ENCODE results near the gene GALNT2.

DNA sequence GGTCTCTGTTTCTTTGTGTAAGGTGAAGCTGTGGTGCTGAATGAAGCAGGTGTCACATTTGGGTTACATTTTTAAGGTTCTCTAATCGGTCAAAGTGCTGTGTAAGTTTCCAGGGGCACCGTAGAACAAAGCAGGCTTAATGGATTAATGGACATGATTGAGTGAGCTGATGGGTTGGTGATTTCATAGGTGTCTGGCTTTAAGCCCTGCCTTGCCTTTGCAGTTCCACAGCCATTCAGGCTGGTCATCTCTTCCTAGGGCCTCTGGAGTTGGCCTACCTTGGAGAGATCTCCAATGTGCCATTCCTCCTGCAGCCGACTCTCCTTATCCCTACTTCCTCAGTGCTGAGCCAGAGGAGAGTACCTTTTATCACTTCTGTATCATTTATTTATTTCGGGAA lies 15.2 kb downstream of the GALNT2 start:
- no peak for TF ChIP-seq POLR2A (IDR thresholded peaks at IDR 0.05; ENCODE audit: low read depth, low read length)
- no peak for TF ChIP-seq POLR2AphosphoS5 (IDR thresholded peaks at IDR 0.05; ENCODE audit: low read depth, low read length)
- no peak for TF ChIP-seq TAF1 (IDR thresholded peaks at IDR 0.05; ENCODE audit: low read depth, low read length)
